GM12892 (cell line): Measurements from ENCODE around the gene KCNS1.
"Not testable (repeated sequence)": the region's sequence is repeated elsewhere in the genome, so short reads cannot be mapped to it uniquely, and the experiment has no call there.

Experiments used
- DNase-seq: peaks from one replicate; pipeline ENCODE4 v3.0.0; 2011; ENCODE audit not compliant: insufficient read length
- FAIRE-seq: peaks from 2 replicates; lab custom pipeline; 2011; peaks lifted over from hg19 to GRCh38; lab: Jason Lieb, UNC
- POLR2A ChIP-seq: IDR thresholded peaks from 2 replicates; pipeline ENCODE4 v1.6.1; 2011; ENCODE audit warnings: low read depth, low read length, control low read depth
- POLR2AphosphoS5 ChIP-seq: IDR thresholded peaks from 2 replicates; pipeline ENCODE4 v1.6.1; 2011; ENCODE audit warnings: low read depth, low read length, control low read depth
- TAF1 ChIP-seq: IDR thresholded peaks from 2 replicates; pipeline ENCODE4 v1.6.1; 2011; ENCODE audit warnings: low read depth, mild to moderate bottlenecking, control low read depth, low read length, borderline replicate concordance

The KCNS1 gene

DNA sequence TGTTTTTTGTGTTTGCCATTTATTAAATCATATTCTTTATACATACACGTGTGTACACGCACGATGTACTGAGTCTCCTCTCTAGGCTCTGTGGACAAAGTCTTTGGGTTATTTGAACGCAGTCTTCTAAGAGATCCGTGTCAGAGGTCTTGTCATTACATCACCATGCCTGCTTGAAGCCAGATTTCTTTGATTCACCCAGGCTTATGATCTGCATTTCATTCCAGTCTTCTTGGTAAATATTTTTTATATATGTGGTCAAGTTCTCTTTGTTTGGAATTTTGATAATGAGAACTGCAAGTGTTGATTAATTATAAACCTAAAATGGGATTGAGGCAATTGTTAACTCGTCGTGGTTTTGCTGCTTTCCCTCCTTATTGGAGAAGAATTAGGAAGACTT is 34.6 kb downstream of the KCNS1 start:
- TF ChIP-seq POLR2A (no peak), POLR2AphosphoS5 (no peak), TAF1 (no peak)
- FAIRE-seq = no peak
- no peak for DNase-seq

DNA sequence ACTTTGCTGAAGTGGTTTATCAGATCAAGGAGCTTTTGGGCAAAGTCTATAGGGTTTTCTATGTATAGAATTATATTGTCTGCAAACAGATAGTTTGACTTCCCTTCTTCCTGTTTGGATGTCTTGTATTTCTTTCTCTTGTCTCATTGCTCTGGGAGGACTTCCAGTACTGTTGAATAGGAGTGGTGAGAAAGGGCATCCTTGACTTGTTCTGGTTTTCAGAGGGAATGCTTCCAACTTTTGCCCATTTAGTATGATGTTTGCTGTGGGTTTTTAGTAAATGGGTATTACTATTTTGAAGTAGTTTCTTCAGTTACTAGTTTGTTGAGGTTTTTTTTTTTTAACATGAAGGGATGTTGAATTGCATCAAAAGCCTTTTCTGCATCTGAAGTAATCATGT is 36.1 kb downstream of the KCNS1 start:
- FAIRE-seq (no peak), DNase-seq (no peak)
- TF ChIP-seq POLR2A (no peak), TAF1 (no peak), POLR2AphosphoS5 (no peak)

DNA sequence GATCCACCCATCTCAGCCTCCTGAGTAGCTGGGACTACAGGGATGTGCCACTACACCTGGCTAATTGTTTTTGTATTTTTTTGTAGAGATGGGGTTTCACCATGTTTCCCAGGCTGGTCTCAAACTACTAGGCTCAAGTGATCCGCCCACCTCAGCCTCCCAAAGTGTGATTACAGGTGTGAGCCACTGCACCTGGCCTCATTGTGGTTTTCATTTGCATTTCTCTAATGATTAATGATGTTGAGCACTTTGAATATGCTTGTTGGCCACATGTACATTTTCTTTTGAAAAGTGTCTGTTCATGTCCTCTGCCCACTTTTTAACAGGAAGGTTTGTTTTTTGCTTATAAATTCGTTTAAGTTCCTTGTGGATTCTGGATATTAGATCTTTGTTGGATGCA is 37.8 kb downstream of the KCNS1 start:
- DNase-seq, FAIRE-seq: not testable (repeated sequence)

DNA sequence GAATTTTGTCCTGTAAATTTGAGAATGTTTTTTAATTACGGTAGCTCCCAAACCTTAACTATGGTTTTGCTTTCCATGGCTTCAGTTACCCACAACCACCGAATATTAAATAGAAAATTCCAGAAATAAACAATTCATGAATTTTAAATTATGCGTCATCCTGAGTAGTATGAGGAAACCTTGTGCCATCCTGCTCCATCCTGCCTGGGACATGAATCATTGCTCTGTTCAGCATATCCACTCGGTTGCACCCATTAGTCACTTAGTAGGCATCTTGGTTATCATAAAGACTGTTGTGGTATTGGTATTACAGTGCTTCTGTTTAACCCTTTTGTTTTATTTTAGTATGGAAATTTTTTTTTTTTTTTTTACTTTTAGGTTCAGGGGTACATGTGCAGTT is 39.7 kb downstream of the KCNS1 start:
- FAIRE-seq (no peak), DNase-seq (no peak)
- no peak for TF ChIP-seq TAF1

DNA sequence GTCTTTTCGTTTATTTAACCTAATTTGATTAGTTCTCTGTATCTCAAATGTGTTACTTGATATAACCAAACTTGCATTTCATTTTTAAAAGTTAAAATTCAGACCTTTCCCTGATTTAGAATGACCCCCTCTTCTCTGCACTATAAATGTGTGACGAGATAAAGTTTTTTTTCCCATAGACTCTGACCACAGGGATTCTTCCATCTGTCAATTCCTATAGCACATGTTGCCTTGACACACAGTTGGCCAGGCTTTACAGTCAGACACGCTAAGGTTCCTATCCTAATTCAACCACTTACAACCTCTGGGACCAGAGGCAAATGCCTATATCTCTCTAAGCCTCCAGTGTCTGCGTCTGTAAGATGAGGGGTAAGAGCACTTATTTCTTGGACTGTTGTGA is 40.6 kb downstream of the KCNS1 start:
- FAIRE-seq (no peak), DNase-seq (no peak)
- TF ChIP-seq TAF1 (no peak), POLR2AphosphoS5 (no peak)

DNA sequence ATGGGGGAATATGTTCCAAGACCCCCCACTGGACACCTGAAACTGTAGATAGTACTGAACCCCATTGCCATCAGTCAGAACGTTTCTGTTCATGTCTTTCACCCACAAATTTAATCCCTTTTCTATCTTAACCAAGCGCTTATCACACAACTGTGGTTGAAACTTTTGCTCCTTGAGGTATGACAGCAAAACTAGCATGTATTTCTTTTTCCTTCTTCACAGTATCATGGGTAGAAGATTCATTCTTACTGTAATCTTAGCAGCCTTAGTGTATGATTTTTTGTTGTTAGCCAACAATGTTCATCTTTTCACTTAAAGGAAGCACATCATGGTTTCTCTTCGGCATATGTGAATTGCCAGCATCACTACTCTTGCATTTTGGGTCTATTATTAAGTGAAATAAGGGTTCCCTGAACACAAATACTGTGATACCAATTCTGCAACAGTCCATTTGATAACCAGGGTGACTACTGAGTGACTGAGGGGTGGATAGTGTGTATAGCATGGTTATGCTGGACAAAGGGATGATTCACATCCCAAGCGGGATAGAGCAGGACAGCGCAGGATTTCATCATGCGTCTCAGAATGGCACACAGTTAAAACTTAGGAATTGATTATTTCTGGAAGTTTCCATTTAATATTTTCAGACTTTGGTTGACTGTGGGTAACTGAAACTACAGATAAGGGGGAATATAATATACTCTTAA is 41.8 kb downstream of the KCNS1 start:
- peak; percentile 24 for FAIRE-seq
- TF ChIP-seq POLR2AphosphoS5 = no peak
- no peak for TF ChIP-seq POLR2A
- TF ChIP-seq TAF1 = no peak
- DNase-seq = no peak

DNA sequence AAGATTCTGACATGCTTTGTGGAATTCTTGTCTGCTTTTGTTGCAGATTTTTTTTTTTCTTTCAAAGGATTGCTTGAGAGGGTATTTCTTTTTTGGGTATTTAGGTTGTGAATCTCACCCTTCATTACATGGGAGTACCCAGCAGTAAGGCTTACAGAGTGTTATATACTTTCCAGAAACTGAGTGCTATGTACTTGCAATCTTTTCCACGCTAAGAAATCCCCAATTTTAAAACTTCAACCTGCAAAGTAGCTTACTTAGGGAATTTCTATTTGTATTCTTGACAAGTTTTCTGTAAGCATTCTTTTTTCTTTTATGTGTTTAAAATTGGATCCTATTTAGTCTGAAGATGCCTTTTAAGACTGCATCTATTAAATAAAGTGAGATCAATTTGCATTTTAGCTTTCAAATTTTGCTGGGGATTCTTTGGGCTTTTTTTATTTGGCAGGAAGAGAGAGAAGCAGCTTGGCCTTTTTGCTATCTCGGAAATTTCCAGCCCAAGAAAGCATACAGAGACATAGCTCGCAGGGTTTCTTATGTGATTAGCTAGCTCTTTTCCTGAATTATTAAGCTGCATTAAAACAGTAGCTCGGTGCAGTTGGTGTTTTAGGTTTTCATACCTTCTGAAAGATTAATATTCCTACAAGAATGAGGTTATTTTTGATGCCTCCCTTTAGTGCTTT is 42.6 kb downstream of the KCNS1 start:
- no peak for DNase-seq
- FAIRE-seq = no peak
- no peak for TF ChIP-seq POLR2A
- no peak for TF ChIP-seq TAF1
- TF ChIP-seq POLR2AphosphoS5 = no peak

DNA sequence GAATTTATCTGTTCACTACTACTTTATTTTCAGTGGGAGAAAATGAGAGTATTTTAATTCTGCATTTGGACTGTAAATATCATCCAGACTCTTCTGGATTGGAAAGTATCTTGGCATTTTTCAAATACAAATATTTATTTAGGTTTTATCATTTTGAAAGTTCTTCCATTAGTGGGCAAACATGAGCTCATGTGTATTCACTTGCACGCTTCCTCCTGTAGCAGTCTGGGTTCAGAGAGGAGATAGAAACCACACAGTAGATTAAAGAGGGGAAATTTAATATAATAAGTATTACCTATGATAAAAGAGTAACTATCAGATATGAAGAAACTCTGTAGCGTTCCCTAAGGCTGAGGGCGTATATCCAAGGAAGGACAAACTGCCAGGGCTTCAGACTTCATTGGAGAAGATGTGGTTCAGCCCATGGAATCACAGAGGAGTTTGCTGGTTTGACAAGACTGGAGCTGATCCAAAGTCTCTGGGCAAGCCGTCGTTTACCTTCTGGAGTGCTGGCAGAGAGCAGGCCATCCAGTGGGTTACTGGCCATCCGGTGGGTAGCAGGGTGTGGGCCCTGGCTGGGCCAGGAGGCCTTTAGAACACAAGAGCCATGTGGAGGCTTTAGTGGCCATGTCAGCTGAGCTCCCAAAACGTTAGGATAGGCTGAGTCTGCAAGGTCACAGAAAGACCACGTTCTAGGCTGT is 44.3 kb downstream of the KCNS1 start:
- TF ChIP-seq POLR2AphosphoS5 = no peak
- TF ChIP-seq TAF1 = no peak
- DNase-seq (no peak), FAIRE-seq (no peak)

DNA sequence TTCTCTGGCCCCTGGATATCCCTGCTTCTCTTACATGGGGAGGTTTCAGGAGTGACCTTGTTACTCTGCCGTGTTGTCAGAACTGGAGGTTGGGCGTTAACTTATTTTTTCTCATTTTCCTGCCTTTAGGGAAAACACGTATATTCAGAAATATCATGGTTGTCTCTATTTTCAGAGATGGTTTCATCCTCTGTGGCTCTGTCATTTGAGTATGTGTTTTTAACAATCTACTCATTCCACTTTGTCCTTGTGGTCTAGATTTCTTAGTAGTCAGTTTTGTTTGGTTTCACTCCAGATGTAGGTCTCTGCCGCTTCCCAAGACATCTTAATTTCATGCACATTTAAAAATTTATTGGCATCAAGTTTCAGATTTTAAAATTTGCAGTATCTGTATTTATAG is 45.9 kb downstream of the KCNS1 start:
- FAIRE-seq (peak; percentile 30), DNase-seq (no peak)
- no peak for TF ChIP-seq TAF1
- TF ChIP-seq POLR2AphosphoS5 = no peak
- no peak for TF ChIP-seq POLR2A

DNA sequence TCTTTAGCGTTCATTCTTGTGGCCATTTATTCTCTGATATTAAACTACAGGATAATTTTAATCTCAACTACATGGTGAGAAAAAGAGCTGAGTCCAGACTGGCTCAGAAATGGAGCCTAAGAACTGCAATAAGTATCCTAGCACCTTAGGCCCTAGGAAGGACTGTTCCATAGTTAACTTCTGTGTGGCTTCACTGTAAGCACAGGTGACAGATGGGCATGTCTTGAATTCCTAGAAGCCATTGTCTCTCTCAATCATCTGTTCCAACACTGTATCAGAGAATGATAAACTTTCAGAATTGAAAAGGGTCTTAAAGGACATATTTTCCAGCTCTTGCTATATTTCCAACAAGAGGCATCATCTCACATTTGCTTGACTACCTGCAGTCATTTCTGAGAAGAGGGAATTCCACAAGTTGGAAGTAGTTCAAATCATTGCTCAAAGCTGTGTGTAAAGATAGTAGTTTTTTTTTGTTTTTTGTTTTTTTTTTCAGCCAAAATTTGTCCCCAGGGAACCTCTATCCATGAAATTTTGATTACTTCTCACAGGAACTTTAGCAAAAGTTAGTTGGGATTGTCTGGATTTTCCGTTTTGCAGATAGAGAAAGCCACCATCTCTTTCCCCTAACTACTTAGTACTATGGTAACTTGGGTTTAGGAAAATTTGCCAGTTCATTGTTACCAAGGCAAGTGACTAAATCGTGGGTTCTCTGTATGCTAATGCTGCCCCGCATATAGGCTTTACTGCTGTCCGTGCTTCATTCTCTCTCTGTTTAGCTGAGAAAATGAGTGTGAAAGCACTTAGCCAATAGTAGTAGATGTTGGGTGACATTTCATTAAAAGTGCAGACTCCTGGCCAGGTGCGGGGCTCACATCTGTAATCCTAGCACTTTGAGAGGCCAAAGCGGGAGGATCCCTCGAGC is 47.2 kb downstream of the KCNS1 start:
- TF ChIP-seq POLR2AphosphoS5 (no peak), TAF1 (no peak), POLR2A (no peak)
- FAIRE-seq = no peak

DNA sequence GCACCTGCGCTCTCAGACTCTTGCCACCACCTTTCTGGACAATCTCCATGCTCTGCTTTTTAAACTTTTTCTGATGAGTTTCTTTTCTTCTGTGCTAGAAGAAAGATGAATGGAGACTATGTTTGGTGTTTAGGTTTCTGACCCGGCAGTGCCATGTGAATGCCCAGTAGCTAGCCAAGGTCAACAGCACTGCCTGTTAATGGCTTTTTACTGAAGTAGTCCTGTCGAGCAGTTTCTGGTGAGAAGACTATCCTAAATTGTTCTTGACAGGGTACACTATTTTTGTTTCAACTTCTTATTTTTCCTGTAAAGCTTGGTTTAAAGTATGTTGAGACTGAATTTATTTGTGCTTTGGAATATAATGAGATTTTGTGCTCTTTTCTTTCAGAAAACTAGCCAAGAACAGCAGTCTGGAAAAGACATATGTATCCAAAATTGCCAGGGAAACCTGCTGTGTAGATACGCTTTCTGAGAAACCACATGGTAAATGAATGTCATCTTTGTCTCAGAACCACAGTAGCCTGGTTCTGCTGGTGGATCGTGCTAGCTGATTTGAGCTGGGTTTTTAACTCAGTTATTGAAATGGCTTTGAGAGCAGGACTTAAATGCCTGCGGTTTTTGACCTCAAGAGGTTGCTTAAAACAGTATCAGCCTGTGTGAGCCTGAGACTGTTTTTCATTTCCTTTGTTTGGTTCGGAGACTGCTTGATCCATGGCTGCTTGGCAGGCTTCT is 48.1 kb downstream of the KCNS1 start:
- DNase-seq (peak; percentile 14), FAIRE-seq (peak; percentile 54)
- TF ChIP-seq TAF1 (no peak), POLR2A (no peak), POLR2AphosphoS5 (no peak)

More for the DNA sequence above, 47.2 kb downstream of the KCNS1 start:
- DNase-seq = no peak
